ENCODE measurements around the gene TXN2. TPM values are rescaled to one million over a fixed set of nuclear protein-coding genes. Genes with fewer than 3 reads are reported as not detected.
A peak's percentile ranks its signal among the peaks of the same experiment; 100 is the strongest.

TXN2 gene
- total RNA-seq, 1 donor: 14.7 TPM

GRCh38 chr22:36470162-36470993 is 11.1 kb downstream of the TXN2 start:
- no peak overlapping the region for H3K4me3 ChIP-seq (ENCODE audit: low read depth, low read length)
- DNase-seq (ENCODE audit: low read depth): peak; percentile 93
- TF ChIP-seq CTCF (IDR thresholded peaks at IDR 0.05; ENCODE audit: insufficient read depth, low read depth, low read length): peak; percentile 98

- H3K4me3 ChIP-seq (ENCODE audit: low read depth, low read length): no peak overlapping the region
- no peak for TF ChIP-seq CTCF (IDR thresholded peaks at IDR 0.05; ENCODE audit: insufficient read depth, low read depth, low read length)
- DNase-seq (ENCODE audit: low read depth): no peak
Measured at GRCh38 chr22:36469094-36469710, 12.2 kb downstream of the TXN2 start.

DNA sequence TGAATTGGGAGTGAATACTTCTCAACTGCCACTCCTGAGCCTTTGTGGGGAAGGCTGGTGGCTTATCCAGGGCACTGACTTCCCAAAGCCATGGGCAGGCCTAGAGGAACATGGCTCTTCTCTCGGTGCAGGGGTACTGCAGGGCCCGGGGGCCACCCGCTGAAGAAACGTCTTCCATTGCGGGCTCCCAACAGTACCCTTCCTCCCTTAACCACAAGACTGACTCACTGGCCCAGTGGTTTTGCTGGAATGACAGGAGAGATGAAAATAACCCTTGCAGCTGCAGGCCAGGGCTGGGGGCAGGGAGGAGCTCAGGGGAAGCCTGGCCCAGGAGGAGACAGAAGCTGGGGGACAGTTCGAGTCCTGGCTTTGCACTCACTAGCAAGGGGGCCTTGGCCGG is 13.5 kb downstream of the TXN2 start:
- no peak for TF ChIP-seq CTCF (IDR thresholded peaks at IDR 0.05; ENCODE audit: insufficient read depth, low read depth, low read length)
- peak; percentile 97 for DNase-seq (ENCODE audit: low read depth)
- no peak overlapping the region for H3K4me3 ChIP-seq (ENCODE audit: low read depth, low read length)

DNA sequence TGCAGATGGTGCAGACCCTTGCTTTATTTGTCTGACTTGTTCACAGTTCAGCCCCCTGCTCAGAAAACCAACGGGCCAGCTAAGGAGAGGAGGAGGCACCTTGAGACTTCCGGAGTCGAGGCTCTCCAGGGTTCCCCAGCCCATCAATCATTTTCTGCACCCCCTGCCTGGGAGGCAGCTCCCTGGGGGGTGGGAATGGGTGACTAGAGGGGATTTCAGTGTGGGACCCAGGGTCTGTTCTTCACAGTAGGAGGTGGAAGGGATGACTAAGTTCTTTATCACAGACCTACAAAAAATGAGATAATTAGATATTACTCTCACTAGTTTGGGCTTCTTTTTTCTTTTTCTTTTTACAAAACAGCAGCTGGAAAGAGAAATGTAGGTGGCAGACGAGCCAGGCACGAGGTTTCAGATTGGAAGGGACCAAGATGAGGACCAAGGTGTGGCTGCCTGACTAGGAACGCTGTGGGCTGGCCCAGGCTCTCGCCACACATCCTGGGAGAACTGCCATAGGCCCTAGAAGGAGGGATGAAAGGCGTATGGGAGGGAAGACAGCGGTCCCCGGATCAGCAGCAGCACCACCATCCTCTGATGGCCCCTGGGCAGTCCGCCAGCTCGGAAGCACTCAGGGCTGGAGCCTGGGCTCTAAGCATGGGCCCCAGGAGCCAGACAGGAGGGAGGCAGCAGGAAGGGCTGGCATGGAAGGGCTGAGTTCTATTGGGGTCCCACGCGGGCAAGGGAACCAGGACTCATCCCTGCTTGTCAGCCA is 14.2 kb downstream of the TXN2 start:
- H3K4me3 ChIP-seq (ENCODE audit: low read depth, low read length): no peak overlapping the region
- no peak for TF ChIP-seq CTCF (IDR thresholded peaks at IDR 0.05; ENCODE audit: insufficient read depth, low read depth, low read length)
- DNase-seq (ENCODE audit: low read depth): peak; percentile 82

DNA sequence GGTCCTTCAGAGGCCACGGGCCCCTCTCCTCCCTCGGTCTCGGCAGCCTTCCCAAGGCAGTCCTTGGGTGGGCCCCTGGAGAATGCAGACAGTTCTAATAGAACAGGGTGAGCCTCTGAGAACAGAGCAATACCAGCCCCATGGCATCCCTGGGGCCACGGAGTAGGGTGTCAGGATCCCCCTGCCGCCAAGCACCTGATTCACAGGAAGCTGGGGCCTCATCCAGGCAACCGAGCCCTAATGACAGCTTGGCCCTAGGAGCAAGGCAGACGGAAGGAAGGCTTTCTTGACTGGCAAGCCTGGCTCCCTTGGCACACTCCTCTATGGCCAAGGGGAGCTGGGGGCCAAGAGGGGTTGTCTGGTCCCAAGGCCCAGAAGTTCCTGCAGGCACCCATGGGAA is 15.2 kb downstream of the TXN2 start:
- H3K4me3 ChIP-seq (ENCODE audit: low read depth, low read length): no peak overlapping the region
- DNase-seq (ENCODE audit: low read depth): no peak
- no peak for TF ChIP-seq CTCF (IDR thresholded peaks at IDR 0.05; ENCODE audit: insufficient read depth, low read depth, low read length)

DNA sequence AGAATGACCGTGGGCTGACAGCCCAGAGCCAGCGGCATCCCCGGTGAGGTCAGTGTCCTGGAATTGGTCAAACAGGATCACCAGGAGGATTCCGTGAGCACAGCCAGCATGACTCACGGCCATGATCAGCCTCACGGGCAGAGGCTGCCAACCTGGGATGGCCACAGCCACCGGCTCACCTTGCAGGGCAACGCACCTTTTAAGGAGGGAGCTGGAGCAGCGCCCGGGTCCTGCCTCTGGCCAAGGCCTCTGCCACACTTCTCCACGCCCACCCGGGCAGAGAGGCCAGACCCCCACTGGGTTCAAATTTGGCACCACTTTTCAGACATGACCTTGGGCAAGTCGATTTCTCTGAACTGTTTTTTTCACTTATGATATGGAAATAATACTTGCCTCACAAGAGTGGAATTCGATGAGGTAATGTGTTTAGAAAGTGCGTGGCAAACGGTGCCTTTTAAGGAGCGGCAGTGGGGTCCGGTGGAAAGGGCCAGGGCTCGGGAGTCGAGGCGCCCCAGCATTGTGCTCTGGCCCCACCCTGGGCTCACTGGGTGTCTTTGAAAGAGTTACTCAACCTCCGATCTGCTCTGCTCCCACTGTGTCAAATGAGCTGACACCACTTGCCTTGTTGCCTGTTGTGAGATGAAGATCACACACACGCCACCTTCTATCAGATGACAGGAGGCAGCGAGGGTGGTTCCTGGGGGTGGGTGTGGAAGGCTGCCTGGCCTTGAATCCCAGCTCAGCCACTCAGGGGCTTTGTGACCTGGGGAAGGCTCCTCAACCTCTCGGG is 16.0 kb downstream of the TXN2 start:
- no peak for TF ChIP-seq CTCF (IDR thresholded peaks at IDR 0.05; ENCODE audit: insufficient read depth, low read depth, low read length)
- peak; percentile 91 for DNase-seq (ENCODE audit: low read depth)
- H3K4me3 ChIP-seq (ENCODE audit: low read depth, low read length): no peak overlapping the region

Measured in fibroblast of villous mesenchyme (primary cell).